Neural cell (in vitro differentiated cells): Measurements from ENCODE around the gene C16orf96. TPM values are rescaled to one million over a fixed set of nuclear protein-coding genes. Genes with fewer than 3 reads are reported as not detected.

Experiments
- H2AFZ ChIP-seq: fragments of 200-600, 300-800 bp; sonication (generic), shearing (Covaris generic); 2 replicates; pipeline ENCODE4 v1.6.0; 2014; ENCODE audit warnings: low read depth, mild to moderate bottlenecking, antibody characterized with exemption, low read length, moderate library complexity
- H3F3A ChIP-seq: fragments of 200-600 bp; shearing (Covaris generic); 2 replicates; pipeline ENCODE4 v1.6.1; 2016; ENCODE audit warnings: mild to moderate bottlenecking, moderate library complexity, mixed read lengths, antibody characterized with exemption, low read length; ENCODE audit not compliant: insufficient read depth, poor library complexity, severe bottlenecking
- H3K27ac ChIP-seq: fragments of 200-600, 300-800 bp; sonication (generic), shearing (Covaris generic); 2 replicates; pipeline ENCODE4 v1.5.1; 2014; ENCODE audit warnings: mild to moderate bottlenecking, low read length, moderate library complexity
- H3K27me3 ChIP-seq: fragments of 300-800, 200-600 bp; sonication (generic), shearing (Covaris generic); 2 replicates; pipeline ENCODE4 v1.6.0; 2014; ENCODE audit warnings: mild to moderate bottlenecking, low read depth, low read length, moderate library complexity; ENCODE audit not compliant: insufficient read depth
- H3K36me3 ChIP-seq: fragments of 300-800, 200-600 bp; sonication (generic), shearing (Covaris generic); 2 replicates; pipeline ENCODE4 v1.5.1; 2014; ENCODE audit warnings: mild to moderate bottlenecking, antibody characterized with exemption, low read length, moderate library complexity; ENCODE audit not compliant: insufficient read depth
- H3K4me2 ChIP-seq: fragments of 300-800, 200-600 bp; sonication (generic), shearing (Covaris generic); 2 replicates; pipeline ENCODE4 v1.6.0; 2014; ENCODE audit warnings: mild to moderate bottlenecking, low read length
- H3K4me3 ChIP-seq: fragments of 300-800, 200-600 bp; sonication (generic), shearing (Covaris generic); 2 replicates; pipeline ENCODE4 v1.5.1; 2014; ENCODE audit warnings: mild to moderate bottlenecking, low read length, moderate library complexity
- H3K79me2 ChIP-seq: fragments of 200-600 bp; shearing (Covaris generic); replicated peaks from 2 replicates; pipeline ENCODE4 v1.6.0; 2014; ENCODE audit warnings: mild to moderate bottlenecking, low read length, moderate library complexity; ENCODE audit not compliant: insufficient read depth
- H3K9ac ChIP-seq: fragments of 300-800, 200-600 bp; sonication (generic), shearing (Covaris generic); 2 replicates; pipeline ENCODE4 v1.6.1; 2016; ENCODE audit warnings: mild to moderate bottlenecking, low read length, mixed read lengths
- H3K9me2 ChIP-seq: fragments of 200-600 bp; shearing (Covaris generic); 2 replicates; pipeline ENCODE4 v1.6.1; 2016; ENCODE audit warnings: mild to moderate bottlenecking, low read length, mixed read lengths; ENCODE audit not compliant: insufficient read depth
- H3K9me3 ChIP-seq: fragments of 200-600, 300-800 bp; sonication (generic), shearing (Covaris generic); 2 replicates; pipeline ENCODE4 v1.6.1; 2016; ENCODE audit warnings: mild to moderate bottlenecking, mixed run types, low read length, moderate library complexity, mixed read lengths
- H4K20me1 ChIP-seq: fragments of 200-600 bp; shearing (Covaris generic); 2 replicates; pipeline ENCODE4 v1.6.1; 2016; ENCODE audit warnings: mild to moderate bottlenecking, mixed run types; ENCODE audit not compliant: insufficient read depth
- EP300 ChIP-seq: fragments of 450-650 bp; conservative IDR thresholded peaks from 2 replicates; pipeline ENCODE4 v1.6.1; 2014; ENCODE audit warnings: antibody characterized with exemption, mild to moderate bottlenecking, moderate library complexity; ENCODE audit not compliant: poor library complexity, severe bottlenecking
- EZH2 ChIP-seq: fragments of 200-600, 300-800 bp; shearing (Covaris generic), sonication (generic); IDR thresholded peaks from 2 replicates; pipeline ENCODE4 v1.6.1; 2014; ENCODE audit warnings: antibody characterized with exemption, low read length, borderline replicate concordance, mild to moderate bottlenecking; ENCODE audit not compliant: insufficient read depth, poor library complexity, severe bottlenecking
- MXI1 ChIP-seq: fragments of 450-650 bp; conservative IDR thresholded peaks from 2 replicates; pipeline ENCODE4 v1.6.1; 2014; ENCODE audit warnings: antibody characterized with exemption, mild to moderate bottlenecking; ENCODE audit not compliant: poor library complexity, severe bottlenecking
- POLR2AphosphoS5 ChIP-seq: IDR thresholded peaks from 2 replicates; pipeline ENCODE4 v1.6.1; 2012
- RAD21 ChIP-seq: fragments of 450-650 bp; conservative IDR thresholded peaks from 2 replicates; pipeline ENCODE4 v1.6.1; 2014; ENCODE audit warnings: antibody characterized with exemption, mild to moderate bottlenecking, moderate library complexity
- SMC3 ChIP-seq: fragments of 450-650 bp; conservative IDR thresholded peaks from 2 replicates; pipeline ENCODE4 v1.6.1; 2014; ENCODE audit warnings: antibody characterized with exemption, mild to moderate bottlenecking, moderate library complexity; ENCODE audit not compliant: poor library complexity
- TAF1 ChIP-seq: IDR thresholded peaks from 2 replicates; pipeline ENCODE4 v1.6.1; 2012; ENCODE audit warnings: low read depth
- polyA plus RNA-seq: library from polyadenylated mRNA; depleted of rRNA; stranded (reverse); fragments of >200 nt; gene quantifications from 2 replicates; pipeline ENCODE4 v1.2.3, GENCODE V29; 2014
- TF ChIP-seq, protein P1 (sequence below): IDR thresholded peaks from 2 replicates; pipeline ENCODE4 v1.6.1; 2012; ENCODE audit warnings: borderline replicate concordance
- TF ChIP-seq, protein P2 (sequence below): fragments of 450-650 bp; IDR thresholded peaks from 2 replicates; pipeline ENCODE4 v1.5.1; 2014; ENCODE audit warnings: antibody characterized with exemption, mild to moderate bottlenecking, moderate library complexity; ENCODE audit not compliant: poor library complexity, severe bottlenecking

C16orf96 gene
- polyA plus RNA-seq, 1 donor from 2014 or later: 0.21 TPM

DNA sequence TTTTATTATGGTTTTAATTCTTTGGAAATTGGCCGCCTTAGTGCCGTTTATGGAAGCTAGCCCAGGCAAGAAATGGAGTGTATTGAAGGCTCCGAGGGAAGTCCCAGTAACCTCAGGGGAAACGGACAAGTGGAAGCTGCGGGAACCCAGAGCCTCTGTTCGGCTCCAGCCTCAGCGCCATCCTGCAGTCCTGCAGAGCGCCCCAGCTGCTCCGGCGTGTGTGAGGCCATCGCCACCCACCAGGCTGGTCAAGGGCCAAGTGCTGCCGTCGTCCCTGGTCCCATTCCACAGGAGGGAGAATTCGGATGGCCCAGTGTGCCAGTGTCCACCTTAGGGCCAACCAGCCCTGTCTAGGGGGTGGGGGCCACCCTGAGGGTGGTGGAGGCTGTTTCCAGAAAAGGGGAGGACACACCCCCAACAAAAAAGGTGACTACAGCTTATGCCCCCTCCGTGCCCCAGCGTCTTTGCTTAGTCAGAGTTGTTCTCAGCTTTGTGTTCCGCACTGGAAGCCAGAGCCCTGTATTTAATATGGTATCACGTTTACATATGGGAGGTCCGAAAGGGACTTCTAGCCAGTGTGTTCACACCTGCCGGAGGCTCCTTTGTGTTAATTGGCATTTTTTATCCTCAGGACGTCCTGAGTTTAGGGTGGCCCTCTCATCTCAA lies 81.5 kb downstream of the C16orf96 start:
- peaks cover 1% of the 10 kb centered on the region for H4K20me1 ChIP-seq
- no peak overlapping the region for H3K27ac ChIP-seq
- H3K9me3 ChIP-seq: no peaks in the 10 kb centered on the region
- no peak overlapping the region for H3K4me3 ChIP-seq
- no peak overlapping the region for H3K9ac ChIP-seq
- H2AFZ ChIP-seq: no peak overlapping the region
- H3K9me2 ChIP-seq: no peaks in the 10 kb centered on the region
- no peak overlapping the region for H3K4me2 ChIP-seq
- H3F3A ChIP-seq: no peaks in the 10 kb centered on the region
- no peak for TF ChIP-seq POLR2AphosphoS5
- no peak for TF ChIP-seq MXI1
- TF ChIP-seq EP300: no peak
- no peak for TF ChIP-seq TAF1
- TF ChIP-seq RAD21: no peak
- TF ChIP-seq EZH2: no peak
- TF ChIP-seq, protein P1, sequence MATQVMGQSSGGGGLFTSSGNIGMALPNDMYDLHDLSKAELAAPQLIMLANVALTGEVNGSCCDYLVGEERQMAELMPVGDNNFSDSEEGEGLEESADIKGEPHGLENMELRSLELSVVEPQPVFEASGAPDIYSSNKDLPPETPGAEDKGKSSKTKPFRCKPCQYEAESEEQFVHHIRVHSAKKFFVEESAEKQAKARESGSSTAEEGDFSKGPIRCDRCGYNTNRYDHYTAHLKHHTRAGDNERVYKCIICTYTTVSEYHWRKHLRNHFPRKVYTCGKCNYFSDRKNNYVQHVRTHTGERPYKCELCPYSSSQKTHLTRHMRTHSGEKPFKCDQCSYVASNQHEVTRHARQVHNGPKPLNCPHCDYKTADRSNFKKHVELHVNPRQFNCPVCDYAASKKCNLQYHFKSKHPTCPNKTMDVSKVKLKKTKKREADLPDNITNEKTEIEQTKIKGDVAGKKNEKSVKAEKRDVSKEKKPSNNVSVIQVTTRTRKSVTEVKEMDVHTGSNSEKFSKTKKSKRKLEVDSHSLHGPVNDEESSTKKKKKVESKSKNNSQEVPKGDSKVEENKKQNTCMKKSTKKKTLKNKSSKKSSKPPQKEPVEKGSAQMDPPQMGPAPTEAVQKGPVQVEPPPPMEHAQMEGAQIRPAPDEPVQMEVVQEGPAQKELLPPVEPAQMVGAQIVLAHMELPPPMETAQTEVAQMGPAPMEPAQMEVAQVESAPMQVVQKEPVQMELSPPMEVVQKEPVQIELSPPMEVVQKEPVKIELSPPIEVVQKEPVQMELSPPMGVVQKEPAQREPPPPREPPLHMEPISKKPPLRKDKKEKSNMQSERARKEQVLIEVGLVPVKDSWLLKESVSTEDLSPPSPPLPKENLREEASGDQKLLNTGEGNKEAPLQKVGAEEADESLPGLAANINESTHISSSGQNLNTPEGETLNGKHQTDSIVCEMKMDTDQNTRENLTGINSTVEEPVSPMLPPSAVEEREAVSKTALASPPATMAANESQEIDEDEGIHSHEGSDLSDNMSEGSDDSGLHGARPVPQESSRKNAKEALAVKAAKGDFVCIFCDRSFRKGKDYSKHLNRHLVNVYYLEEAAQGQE: no peak
- TF ChIP-seq, protein P2, sequence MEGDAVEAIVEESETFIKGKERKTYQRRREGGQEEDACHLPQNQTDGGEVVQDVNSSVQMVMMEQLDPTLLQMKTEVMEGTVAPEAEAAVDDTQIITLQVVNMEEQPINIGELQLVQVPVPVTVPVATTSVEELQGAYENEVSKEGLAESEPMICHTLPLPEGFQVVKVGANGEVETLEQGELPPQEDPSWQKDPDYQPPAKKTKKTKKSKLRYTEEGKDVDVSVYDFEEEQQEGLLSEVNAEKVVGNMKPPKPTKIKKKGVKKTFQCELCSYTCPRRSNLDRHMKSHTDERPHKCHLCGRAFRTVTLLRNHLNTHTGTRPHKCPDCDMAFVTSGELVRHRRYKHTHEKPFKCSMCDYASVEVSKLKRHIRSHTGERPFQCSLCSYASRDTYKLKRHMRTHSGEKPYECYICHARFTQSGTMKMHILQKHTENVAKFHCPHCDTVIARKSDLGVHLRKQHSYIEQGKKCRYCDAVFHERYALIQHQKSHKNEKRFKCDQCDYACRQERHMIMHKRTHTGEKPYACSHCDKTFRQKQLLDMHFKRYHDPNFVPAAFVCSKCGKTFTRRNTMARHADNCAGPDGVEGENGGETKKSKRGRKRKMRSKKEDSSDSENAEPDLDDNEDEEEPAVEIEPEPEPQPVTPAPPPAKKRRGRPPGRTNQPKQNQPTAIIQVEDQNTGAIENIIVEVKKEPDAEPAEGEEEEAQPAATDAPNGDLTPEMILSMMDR: no peak
- no peak for TF ChIP-seq SMC3
- H3K27me3 ChIP-seq: no peaks in the 10 kb centered on the region
- peaks cover 55% of the 10 kb centered on the region for H3K79me2 ChIP-seq
- no peaks in the 10 kb centered on the region for H3K36me3 ChIP-seq

DNA sequence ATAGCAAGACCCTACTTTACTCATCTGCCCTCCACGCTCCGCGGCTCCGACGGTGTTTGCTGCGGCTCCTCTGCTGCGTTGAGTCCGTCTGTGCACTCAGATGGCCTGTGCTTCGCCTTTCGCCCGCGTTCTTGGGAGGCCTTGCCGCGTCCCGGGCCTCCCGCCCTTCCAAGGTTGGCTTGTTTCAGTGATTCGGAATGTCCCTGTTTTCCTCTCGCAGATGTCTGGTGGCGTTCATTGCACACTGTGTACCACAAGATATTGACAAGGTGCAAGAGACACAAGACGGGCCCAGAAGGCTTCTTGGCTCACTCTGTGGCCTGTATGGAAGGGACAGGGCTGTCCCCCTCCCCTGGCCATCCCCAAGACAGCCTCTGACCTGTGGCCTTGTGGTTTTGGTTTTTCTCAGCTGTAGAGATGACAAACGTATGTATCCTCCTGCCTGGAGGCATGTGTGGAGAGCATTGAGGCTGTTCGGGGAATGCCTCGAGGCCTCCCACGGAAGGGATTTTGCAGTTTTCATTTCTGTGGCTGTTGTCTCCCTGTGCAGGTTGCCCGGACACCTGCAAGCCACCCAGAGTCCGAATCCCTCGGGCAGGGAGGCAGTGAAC lies 83.9 kb downstream of the C16orf96 start:
- Histone ChIP-seq H3K9me3 (no peaks in the 10 kb centered on the region), H3F3A (no peaks in the 10 kb centered on the region), H3K4me3 (no peak overlapping the region), H3K27ac (no peak overlapping the region), H2AFZ (no peak overlapping the region), H3K27me3 (no peaks in the 10 kb centered on the region), H4K20me1 (no peaks in the 10 kb centered on the region), H3K79me2 (peaks cover 46% of the 10 kb centered on the region), H3K9me2 (no peaks in the 10 kb centered on the region), H3K4me2 (no peak overlapping the region), H3K9ac (no peak overlapping the region), H3K36me3 (no peaks in the 10 kb centered on the region)
- no peak for TF ChIP-seq POLR2AphosphoS5
- TF ChIP-seq MXI1: no peak
- TF ChIP-seq SMC3: no peak
- TF ChIP-seq EZH2: no peak
- no peak for TF ChIP-seq RAD21
- TF ChIP-seq, protein P2: no peak
- TF ChIP-seq TAF1: no peak
- no peak for TF ChIP-seq EP300
- TF ChIP-seq, protein P1: no peak
